Measurements from ENCODE around the gene TENM3. TPM values are rescaled to one million over a fixed set of nuclear protein-coding genes. Genes with fewer than 3 reads are reported as not detected.

Gene TENM3
- total RNA-seq, 1 experiment from 2014 or later = 34.1 TPM

DNA sequence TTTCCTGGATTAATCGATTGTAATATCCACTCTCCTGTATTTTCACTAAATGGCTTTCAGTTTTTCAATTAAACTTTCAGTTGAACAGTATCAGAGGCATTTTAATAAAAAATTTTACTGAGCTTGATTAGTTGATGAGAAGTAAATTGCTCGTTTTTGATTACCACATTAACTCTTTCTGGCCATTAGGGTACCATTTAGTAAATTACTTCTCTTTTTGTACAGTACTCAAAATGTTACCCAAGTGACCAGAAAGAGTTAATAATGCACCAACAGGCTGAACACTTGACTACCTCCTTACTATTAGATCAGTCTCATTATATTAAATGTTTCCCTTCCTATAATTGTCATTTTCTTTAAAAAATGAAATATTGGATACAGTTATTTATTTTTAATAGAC lies 289.2 kb downstream of the TENM3 start:
- no peak for DNase-seq (ENCODE audit: unreplicated experiment)
- peaks cover 9% of the 10 kb centered on the region for H3K4me1 Mint-ChIP-seq (ENCODE audit: insufficient read depth, unreplicated experiment)
- no peaks in the 10 kb centered on the region for H3K9me3 Mint-ChIP-seq (ENCODE audit: unreplicated experiment)
- POLR2A ChIA-PET = no interaction called here
- no peaks in the 10 kb centered on the region for H3K27me3 Mint-ChIP-seq (ENCODE audit: insufficient read depth, unreplicated experiment)
- no peaks in the 10 kb centered on the region for H3K36me3 Mint-ChIP-seq (ENCODE audit: insufficient read depth, unreplicated experiment)
- CTCF ChIA-PET = no interaction called here
- no peak overlapping the region for H3K4me3 Mint-ChIP-seq (ENCODE audit: unreplicated experiment)
- no TSS peak for BruUV-seq (replicated peaks)
- intact Hi-C loops (cut with micrococcal nuclease) = no loop called here
- TF ChIP-seq, protein P1, sequence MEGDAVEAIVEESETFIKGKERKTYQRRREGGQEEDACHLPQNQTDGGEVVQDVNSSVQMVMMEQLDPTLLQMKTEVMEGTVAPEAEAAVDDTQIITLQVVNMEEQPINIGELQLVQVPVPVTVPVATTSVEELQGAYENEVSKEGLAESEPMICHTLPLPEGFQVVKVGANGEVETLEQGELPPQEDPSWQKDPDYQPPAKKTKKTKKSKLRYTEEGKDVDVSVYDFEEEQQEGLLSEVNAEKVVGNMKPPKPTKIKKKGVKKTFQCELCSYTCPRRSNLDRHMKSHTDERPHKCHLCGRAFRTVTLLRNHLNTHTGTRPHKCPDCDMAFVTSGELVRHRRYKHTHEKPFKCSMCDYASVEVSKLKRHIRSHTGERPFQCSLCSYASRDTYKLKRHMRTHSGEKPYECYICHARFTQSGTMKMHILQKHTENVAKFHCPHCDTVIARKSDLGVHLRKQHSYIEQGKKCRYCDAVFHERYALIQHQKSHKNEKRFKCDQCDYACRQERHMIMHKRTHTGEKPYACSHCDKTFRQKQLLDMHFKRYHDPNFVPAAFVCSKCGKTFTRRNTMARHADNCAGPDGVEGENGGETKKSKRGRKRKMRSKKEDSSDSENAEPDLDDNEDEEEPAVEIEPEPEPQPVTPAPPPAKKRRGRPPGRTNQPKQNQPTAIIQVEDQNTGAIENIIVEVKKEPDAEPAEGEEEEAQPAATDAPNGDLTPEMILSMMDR (IDR thresholded peaks at IDR 0.05; ENCODE audit: unreplicated experiment) = no peak
- no peak overlapping the region for H3K27ac Mint-ChIP-seq (ENCODE audit: low read depth, unreplicated experiment)

DNA sequence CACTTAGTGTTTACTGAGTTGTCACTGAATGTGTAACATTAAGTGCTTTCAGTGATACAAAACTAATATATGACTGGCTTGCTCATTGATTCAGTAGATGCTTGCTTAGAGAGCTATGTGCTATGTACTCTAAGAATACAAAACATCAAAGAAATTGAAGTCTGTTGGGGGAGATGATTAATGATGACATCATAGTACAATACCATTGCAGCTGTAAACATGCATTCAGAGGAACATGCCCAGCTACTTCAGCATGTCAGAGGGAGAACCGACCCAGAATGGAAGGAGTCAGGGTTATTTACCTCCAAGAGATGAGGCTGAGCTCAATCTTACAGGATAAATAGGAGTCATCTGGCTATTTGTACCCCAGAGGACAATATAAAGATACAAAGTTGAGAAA lies 290.8 kb downstream of the TENM3 start:
- ChIA-PET POLR2A (no interaction called here), CTCF (interaction anchor here (0.6 kb wide), 1 partner anchor 34 kb away, joined by 4 read pairs; no protein-coding TSS in a partner anchor)
- DNase-seq (ENCODE audit: unreplicated experiment) = peak; percentile 31
- Mint-ChIP-seq H3K27me3 (ENCODE audit: insufficient read depth, unreplicated experiment) (no peaks in the 10 kb centered on the region), H3K4me1 (ENCODE audit: insufficient read depth, unreplicated experiment) (peaks cover 9% of the 10 kb centered on the region), H3K4me3 (ENCODE audit: unreplicated experiment) (no peak overlapping the region), H3K36me3 (ENCODE audit: insufficient read depth, unreplicated experiment) (no peaks in the 10 kb centered on the region), H3K9me3 (ENCODE audit: unreplicated experiment) (no peaks in the 10 kb centered on the region), H3K27ac (ENCODE audit: low read depth, unreplicated experiment) (no peak overlapping the region)
- intact Hi-C loops (cut with micrococcal nuclease) = no loop called here
- TF ChIP-seq, protein P1 (IDR thresholded peaks at IDR 0.05; ENCODE audit: unreplicated experiment) = no peak
- BruUV-seq (replicated peaks) = no TSS peak

DNA sequence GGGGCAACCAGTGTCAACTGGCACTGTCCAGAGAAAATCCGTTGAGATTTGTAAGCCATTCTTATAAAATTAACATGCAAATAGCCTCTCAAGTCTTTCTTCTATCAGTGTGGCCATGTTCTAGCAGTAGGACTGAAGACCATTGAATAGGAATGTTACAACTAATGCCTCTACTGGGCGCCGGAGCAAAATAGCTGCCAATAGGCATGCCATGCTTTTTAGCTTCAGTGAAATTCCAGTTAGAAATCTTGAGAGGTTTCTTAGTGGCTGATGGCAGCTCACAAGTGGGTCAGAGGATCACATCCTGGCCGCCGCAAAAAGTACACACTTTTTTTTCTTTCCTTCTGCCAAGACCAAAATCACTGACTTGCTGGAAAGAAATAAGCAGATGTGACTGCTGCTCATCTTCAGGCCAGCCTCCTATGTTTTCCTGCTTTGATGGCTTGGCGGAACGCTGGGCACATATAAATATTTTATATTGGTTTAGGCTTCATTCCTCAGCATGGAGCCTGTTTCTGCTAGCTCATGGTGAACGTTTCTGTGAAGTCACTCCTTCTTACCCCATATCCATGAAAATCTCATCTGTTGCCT lies 293.1 kb downstream of the TENM3 start:
- ChIA-PET CTCF (no interaction called here), POLR2A (no interaction called here)
- no peaks in the 10 kb centered on the region for H3K27me3 Mint-ChIP-seq (ENCODE audit: insufficient read depth, unreplicated experiment)
- TF ChIP-seq, protein P1 (IDR thresholded peaks at IDR 0.05; ENCODE audit: unreplicated experiment) = no peak
- intact Hi-C loops (cut with micrococcal nuclease) = no loop called here
- no peak overlapping the region for H3K27ac Mint-ChIP-seq (ENCODE audit: low read depth, unreplicated experiment)
- H3K36me3 Mint-ChIP-seq (ENCODE audit: insufficient read depth, unreplicated experiment) = no peaks in the 10 kb centered on the region
- no TSS peak for BruUV-seq (replicated peaks)
- H3K4me1 Mint-ChIP-seq (ENCODE audit: insufficient read depth, unreplicated experiment) = peaks cover 9% of the 10 kb centered on the region
- no peaks in the 10 kb centered on the region for H3K9me3 Mint-ChIP-seq (ENCODE audit: unreplicated experiment)
- no peak for DNase-seq (ENCODE audit: unreplicated experiment)
- H3K4me3 Mint-ChIP-seq (ENCODE audit: unreplicated experiment) = no peak overlapping the region

DNA sequence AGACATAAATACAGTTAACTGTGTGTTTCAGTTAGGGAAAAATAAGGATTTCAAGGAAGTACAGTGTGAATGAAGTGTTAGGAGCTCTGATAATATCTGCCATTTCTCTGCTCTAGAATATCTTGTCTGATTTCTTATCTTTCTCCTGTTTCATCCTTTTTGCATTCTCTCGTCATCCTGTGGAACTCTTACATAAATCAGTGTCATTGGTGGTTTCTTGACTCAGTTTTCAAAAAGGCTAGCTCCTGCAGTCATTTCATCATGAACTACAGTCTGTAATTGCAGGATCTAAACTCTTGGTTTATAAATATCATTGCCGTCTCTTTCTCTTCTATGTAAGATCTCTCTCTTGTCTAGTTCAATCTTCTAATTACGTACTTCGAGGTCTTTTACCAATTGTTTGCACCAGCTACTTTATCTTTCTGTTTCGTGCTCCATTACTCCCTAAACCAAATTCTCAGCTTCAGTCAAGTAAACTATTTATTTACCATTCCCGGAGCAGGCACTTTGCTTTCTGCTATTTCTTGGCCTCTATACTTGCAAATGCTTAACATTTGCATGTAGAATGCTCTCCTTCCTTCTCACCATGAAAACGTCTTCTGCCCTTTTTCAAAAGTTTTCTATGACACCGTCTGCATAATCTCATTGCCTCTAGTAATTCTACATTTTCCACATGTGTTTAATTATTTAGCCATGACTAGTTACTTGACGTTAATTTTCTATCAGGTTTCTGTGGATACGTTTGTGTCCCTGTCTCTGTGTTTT lies 294.0 kb downstream of the TENM3 start:
- peaks cover 9% of the 10 kb centered on the region for H3K4me1 Mint-ChIP-seq (ENCODE audit: insufficient read depth, unreplicated experiment)
- ChIA-PET POLR2A (no interaction called here), CTCF (interaction anchor here (0.6 to 0.7 kb wide), 2 partner anchors 515 to 652 kb away, joined by 3 read pairs; no protein-coding TSS in a partner anchor)
- no peak for DNase-seq (ENCODE audit: unreplicated experiment)
- no peaks in the 10 kb centered on the region for H3K36me3 Mint-ChIP-seq (ENCODE audit: insufficient read depth, unreplicated experiment)
- no peak overlapping the region for H3K27ac Mint-ChIP-seq (ENCODE audit: low read depth, unreplicated experiment)
- H3K9me3 Mint-ChIP-seq (ENCODE audit: unreplicated experiment) = no peaks in the 10 kb centered on the region
- H3K4me3 Mint-ChIP-seq (ENCODE audit: unreplicated experiment) = no peak overlapping the region
- no TSS peak for BruUV-seq (replicated peaks)
- no peaks in the 10 kb centered on the region for H3K27me3 Mint-ChIP-seq (ENCODE audit: insufficient read depth, unreplicated experiment)
- intact Hi-C loops (cut with micrococcal nuclease) = no loop called here
- TF ChIP-seq, protein P1 (IDR thresholded peaks at IDR 0.05; ENCODE audit: unreplicated experiment) = no peak
